Mucosa of descending colon (tissue), 3 donors: ENCODE results near the gene AAMDC. TPM values are rescaled to one million over a fixed set of nuclear protein-coding genes. Genes with fewer than 3 reads are reported as not detected.
"Not testable (repeated sequence)": the region's sequence is repeated elsewhere in the genome, so short reads cannot be mapped to it uniquely, and the experiment has no call there.

Experiments
- ATAC-seq: fragments of 200-7000 bp; cut with Tn5 transposase; one replicate; pipeline ENCODE4 v1.9.1; 2020; ENCODE audit warnings: mild to moderate bottlenecking, moderate library complexity
- DNase-seq, 3 donors: peaks; one replicate each; pipeline ENCODE4 v3.0.0-alpha.2; 2020
- H3K36me3 ChIP-seq: fragments of 200-600 bp; one replicate; pipeline ENCODE4 v1.8.0; 2021; ENCODE audit warnings: low read depth, mild to moderate bottlenecking
- H3K4me1 ChIP-seq: fragments of 200-600 bp; one replicate; pipeline ENCODE4 v1.8.0; 2021; ENCODE audit warnings: low read depth, mild to moderate bottlenecking
- H3K4me3 ChIP-seq: fragments of 200-600 bp; one replicate; pipeline ENCODE4 v1.8.0; 2021; ENCODE audit warnings: mild to moderate bottlenecking
- H3K9me3 ChIP-seq: fragments of 200-600 bp; one replicate; pipeline ENCODE4 v1.8.0; 2021; ENCODE audit warnings: mild to moderate bottlenecking
- CTCF ChIP-seq: fragments of 200-600 bp; IDR thresholded peaks from one replicate; pipeline ENCODE4 v1.8.0; 2022; ENCODE audit warnings: antibody characterized with exemption, mild to moderate bottlenecking
- intact Hi-C, 2 donors: fragments of 100-400 bp; cut with DNase I in 1 of 2; cut with micrococcal nuclease in 1 of 2; formaldehyde crosslinking; loops; one replicate each; pipeline versions ENCODE4 v1.11.0 to v1.11.1; 2022; cut with DNase I, micrococcal nuclease
- total RNA-seq, 3 donors: library from RNA; stranded (reverse); fragmentation: NEBNext Ultra II Directional in 2 of 3; extraction: Animal tissue kit (Norgen Biotek cat#: 25700) in 2 of 3; gene quantifications; one replicate each; pipeline versions ENCODE4 v1.2.1 to v1.2.4, GENCODE V29; 2021 to 2023
- donor health status: DM: no; HTN: no; CAD: no; lungs with moderate emphysema.
- donor health status: DM: no; HTN: no; CAD: no.
- donor health status: DM: no; HTN: yes; CAD: no.

Gene AAMDC
- total RNA-seq, 3 donors from 2014 or later, result 22.9 to 28.1 (median 27.9) TPM

DNA sequence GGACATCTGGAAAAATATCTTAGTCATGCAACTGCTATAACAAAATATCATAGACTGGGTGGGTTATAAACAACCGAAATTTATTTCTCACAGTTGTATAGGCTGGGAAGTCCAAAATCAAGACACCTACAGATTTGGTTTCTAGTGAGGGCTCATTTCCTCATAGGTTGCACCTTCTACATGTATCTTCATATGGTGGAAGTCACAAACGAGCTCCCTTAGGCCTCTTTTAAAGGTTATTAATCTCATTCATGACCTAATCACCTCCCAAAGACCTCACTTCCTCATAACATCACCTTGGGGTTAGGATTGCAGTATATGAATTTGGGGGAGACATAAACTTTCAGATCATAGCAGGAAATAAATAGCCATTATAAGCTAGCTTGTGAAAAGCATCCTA lies 88.3 kb downstream of the AAMDC start:
- no peak overlapping the region for H3K4me3 ChIP-seq
- H3K36me3 ChIP-seq, result no peaks in the 10 kb centered on the region
- TF ChIP-seq CTCF, result no peak
- no peak for DNase-seq
- H3K9me3 ChIP-seq, result no peaks in the 10 kb centered on the region
- intact Hi-C loops, result no loop called here
- no peak for ATAC-seq
- peaks cover 5% of the 10 kb centered on the region for H3K4me1 ChIP-seq

DNA sequence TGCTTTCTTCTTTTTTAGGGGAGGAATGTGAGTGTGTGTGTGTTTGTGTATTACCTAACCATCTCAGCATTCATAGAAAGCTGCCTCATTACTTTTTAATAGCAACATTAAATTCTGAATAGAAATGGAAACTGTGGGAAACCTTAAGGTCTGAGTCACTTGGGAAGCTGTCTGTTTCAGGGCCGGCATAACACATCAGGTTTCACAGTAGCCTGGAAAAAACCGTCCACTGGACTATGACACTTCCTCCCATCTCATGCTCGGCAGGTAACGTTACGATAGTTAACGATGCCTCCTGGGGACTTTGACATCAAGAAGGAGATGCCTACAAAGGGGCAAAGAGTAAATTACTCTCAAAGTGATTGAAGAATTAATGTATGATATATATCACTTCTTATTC lies 89.9 kb downstream of the AAMDC start:
- DNase-seq, result not testable (repeated sequence)

GRCh38 chr11:77913608-77914306 lies 92.8 kb downstream of the AAMDC start:
- peak in 1 of 3 donors; percentile 5 for DNase-seq
- H3K4me3 ChIP-seq, intact Hi-C loops, H3K9me3 ChIP-seq, H3K36me3 ChIP-seq: not testable (repeated sequence)
- peak; percentile 56 for ATAC-seq
- peaks cover 11% of the 10 kb centered on the region for H3K4me1 ChIP-seq

More for the DNA sequence above, 89.9 kb downstream of the AAMDC start:
- H3K9me3 ChIP-seq, H3K36me3 ChIP-seq, intact Hi-C loops, H3K4me3 ChIP-seq, ATAC-seq: not testable (repeated sequence)
- peaks cover 11% of the 10 kb centered on the region for H3K4me1 ChIP-seq

DNA sequence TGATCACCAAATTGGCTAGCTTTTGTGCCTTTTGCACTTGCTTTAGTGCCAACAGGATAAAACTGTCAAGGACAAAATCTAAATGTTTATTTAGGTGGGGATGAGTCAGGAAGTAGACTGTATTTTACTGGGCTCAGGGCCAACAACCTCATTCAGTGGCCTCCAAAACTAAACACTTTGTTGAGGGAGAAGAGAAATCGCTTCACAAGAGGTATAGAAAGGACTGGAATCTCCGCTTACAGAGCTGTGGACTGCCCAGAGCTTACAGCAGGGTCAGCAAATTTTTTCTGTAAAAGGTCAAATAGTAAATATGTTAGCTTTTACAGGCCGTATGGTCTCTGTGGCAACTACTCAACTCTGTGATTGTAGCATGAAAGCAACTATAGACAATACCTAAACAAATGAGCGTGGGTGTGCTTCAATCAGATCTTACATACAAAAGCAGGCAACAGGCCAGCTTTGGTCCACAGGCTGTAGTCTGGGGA lies 93.4 kb downstream of the AAMDC start:
- H3K4me3 ChIP-seq, intact Hi-C loops, H3K36me3 ChIP-seq, H3K9me3 ChIP-seq: not testable (repeated sequence)
- H3K4me1 ChIP-seq, result peaks cover 11% of the 10 kb centered on the region
- DNase-seq (peak in 1 of 3 donors; percentile 78), ATAC-seq (peak; percentile 90)

- H3K36me3 ChIP-seq, H3K4me3 ChIP-seq, DNase-seq, ATAC-seq, H3K9me3 ChIP-seq, intact Hi-C loops: not testable (repeated sequence)
- peaks cover 11% of the 10 kb centered on the region for H3K4me1 ChIP-seq
Observed at GRCh38 chr11:77917713-77918112, 96.8 kb downstream of the AAMDC start.

Other genes starting within 250 kb of the AAMDC start
- 1 to 10 TPM; 4.7 to 6.5 (median 6.1) TPM for gene AQP11, start 231.2 kb upstream of the AAMDC start, total RNA-seq
- gene CLNS1A, start 183.3 kb upstream of the AAMDC start, total RNA-seq, result 10 to 100 TPM; 61.2 to 82.4 (median 78.9) TPM
- 10 to 100 TPM; 43.7 to 80.2 (median 44.4) TPM for gene RSF1, start 422 bp upstream of the AAMDC start, total RNA-seq
- gene INTS4, start 173.5 kb downstream of the AAMDC start, total RNA-seq, result 10 to 100 TPM; 22.8 to 31.7 (median 28.3) TPM
- 10 to 100 TPM in 1 of 3 donors, 1 to 10 TPM in 2; 4.3 to 13.2 (median 9.9) TPM for gene KCTD14, start 202.1 kb downstream of the AAMDC start, total RNA-seq
- under 1 TPM in 2 of 3 donors, not detected in 1; 0.41 to 0.51 TPM for gene THRSP, start 242.7 kb downstream of the AAMDC start, total RNA-seq